GM21381 (cell line): ENCODE measurements around the gene NT5DC3.

Experiments
- ATAC-seq: cut with Tn5 transposase; IDR thresholded peaks from one replicate; pipeline ENCODE4 v1.9.1; 2021; ENCODE audit warnings: mild to moderate bottlenecking, moderate library complexity; ENCODE audit not compliant: unreplicated experiment

NT5DC3 gene

DNA sequence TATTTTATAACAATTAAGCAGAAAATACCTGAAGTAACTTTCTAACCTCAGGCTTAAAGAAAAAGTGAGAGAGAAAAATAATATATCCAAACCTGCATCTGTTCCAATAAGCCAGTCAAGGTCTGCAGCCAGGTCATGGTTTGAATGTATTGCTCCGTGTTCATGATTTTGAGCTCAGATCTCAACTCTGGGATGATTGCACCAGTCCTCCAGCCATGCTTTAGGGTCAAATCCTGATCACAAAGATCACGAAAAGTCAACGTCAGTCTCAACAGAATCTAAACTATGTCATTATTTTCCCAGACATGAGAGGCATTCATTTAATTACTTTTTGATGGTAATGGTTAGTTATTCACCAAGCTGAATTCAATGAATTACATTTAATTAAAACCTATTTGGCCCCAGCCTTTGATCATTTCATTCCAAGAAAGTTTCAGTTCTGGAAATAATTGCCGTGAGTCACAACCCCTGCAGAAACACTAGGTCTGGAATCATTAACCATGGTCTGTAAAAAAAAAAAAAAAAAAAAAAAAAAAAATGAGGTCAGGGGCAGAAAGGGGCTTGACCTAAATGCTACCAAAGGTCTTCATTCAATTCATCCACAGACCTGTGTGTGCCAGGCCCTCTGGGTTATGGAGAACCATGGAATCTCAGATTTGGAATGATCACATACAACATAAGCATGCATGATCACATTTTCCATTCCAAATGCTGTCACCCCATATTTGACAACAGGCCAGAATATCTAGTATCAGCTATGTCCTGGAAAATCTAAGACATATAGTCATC is 55.6 kb downstream of the NT5DC3 start:
- ATAC-seq = no peak

DNA sequence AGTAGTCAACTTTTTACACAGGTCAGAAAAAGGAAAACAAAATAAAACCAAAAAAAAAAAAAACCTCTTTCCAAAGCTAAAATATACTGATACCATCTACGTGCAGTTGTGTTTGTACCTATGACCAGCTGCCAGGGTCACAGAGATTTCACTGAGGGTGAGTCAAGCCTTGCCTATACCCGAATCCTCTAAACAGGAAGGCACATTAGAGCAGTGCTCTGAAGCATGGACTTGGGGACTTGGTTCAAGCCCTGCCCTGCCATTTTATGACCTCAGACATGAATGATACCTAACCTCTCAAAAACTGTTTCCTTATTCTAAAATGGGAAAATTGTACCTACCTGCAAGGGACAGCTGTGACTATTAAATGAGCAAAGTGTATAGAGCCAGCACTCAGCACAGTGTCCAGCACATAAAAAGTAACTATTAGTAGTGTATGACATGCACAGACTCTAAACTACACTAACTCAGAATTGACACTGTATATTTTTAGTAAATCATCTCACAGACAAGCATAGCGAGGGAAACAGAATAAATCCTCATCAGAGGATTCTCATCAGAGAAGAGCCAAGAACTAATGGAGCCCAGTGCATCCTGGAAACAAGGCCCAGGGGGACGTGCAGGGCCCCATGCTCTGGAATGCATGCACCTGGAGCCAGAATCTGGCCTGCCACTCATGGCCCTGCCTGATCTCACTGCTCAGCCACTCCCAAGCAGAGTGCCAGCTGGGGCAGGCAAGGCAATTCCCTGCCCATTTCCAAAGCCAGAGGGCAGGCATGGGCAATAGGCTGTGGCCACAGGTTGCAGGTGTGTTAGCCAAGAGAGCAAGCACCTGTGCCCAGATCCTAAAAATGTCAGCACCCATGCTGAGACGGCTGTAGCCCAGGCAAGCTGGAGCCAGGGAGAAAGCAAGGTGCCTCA is 57.0 kb downstream of the NT5DC3 start:
- no peak for ATAC-seq

DNA sequence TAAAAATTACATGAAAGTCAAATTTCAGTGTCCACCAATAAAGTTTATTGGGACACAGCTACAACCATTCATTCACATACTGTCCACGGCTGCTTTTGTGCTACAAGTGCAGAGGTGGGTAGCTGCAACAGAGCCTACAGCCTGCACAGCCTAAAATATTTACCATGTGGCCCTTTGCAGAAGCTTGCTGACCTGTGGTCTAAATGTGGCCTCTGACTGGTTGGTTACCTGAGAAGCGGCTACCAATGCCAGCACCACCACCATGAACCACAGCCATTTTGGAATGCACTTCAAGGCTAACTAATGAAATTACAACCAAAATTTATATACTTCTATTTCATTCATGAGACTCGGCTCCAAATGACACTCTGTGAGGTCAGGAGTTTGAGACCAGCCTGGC is 58.6 kb downstream of the NT5DC3 start:
- ATAC-seq = no peak

DNA sequence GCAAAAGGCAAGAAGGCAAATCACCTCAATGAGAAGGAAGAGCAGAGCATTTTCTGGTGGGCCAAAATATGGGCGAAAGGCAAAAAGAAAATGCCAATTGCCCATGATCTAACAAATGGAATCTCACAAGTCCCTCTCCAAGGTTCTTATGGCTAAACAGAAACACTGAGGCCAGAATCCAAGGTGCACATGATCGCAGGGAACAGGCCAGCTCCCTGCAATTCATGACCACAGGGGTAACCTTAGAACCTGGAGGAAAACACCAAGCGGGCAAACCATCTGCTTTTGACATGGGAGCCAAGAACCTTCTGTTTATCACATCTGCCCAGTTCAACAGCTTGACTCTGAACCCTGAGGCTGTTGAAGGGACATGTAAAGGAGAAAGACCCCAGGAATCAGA is 60.0 kb downstream of the NT5DC3 start:
- ATAC-seq = no peak

DNA sequence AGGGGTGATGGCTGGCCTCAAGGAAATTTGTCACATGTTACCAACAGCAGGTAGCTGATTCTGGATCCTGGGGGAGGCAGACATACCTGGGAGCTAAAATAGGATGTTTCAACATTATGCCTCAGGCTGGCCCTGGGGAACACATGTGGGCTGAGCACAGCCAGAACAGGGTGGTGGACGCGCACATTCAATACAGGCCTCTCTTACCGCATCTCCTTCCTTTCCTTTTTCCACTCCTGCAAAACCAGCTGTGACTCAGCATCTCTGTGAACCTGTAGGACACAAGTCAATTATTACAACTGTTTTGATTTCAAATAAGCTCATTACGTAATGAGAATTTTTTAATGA is 61.0 kb downstream of the NT5DC3 start:
- ATAC-seq = no peak

DNA sequence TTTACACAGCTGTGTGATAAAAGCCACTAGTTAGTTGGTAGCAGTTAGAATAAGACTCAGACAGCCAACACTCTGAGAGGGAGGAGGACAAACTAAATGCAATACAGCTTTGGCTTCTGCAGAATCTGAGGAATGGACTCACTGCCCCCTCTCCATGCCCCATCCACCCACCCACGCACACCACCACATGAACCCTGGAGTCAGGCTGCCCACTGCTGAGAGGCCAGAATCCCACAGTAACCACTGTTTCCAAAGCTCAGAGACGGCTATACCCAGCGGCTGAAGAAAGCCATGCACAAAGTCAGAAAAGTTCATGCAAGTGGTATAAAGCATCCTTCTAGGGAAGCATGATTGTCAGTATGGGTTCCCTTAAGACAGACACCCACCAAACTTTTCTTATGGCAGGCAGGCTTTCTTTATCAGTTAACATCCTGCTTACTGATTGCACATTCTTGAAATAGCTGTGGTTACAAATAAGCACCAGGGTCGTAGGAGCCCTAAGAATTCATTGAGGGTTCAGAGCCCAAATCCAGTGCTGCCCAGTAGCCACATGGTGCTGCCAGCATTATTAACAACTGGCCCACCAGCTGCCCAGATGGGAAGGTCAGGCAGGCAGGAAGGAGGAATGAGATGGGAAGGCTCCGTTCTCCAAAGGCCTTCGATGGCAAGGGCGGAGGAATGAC is 61.5 kb downstream of the NT5DC3 start:
- ATAC-seq = no peak

DNA sequence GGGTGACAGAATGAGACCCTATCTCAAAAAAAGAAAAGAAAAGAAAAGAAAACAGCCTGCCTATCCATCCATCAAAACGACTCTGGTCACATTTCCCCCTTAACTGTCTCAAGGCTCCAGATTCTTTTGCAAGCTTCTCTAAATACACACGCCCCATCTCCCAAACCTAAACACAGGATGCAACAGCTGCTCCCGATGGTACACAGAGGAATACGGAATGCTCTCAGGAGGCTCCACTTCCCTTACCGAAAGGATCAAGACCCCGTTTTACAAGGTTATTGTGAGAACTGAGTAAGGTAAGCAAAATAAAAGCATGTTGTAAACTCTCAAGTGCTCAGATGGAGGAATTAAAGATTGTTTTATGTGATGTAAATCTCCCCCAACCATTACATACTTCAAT is 62.3 kb downstream of the NT5DC3 start:
- ATAC-seq = no peak

DNA sequence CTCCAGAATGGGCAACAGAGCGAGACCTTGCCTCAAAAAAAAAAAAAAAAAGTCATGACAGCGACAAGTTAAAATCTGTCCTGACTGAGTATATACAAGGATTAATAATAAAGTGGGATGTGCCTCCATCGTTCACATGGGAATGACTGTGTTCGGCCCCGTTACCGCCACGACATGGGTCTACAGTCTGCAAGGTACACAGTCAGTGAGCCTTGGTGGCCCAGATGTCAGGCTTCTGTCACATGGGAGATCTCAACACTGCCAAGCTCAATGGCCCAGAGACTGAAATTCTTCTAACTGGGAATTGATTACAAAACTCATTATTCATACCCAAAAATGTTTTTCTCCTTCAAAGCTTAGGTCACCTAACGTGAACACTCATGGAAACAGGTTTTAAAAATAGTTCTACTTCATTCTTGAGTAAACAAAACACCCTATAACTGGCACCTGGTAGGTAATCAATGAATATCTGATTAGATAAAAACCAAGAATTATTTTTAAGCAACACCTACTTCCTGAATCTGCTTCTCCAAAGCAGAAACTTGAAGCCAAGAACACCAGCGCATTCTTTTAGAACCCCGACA is 66.0 kb downstream of the NT5DC3 start:
- ATAC-seq = no peak

DNA sequence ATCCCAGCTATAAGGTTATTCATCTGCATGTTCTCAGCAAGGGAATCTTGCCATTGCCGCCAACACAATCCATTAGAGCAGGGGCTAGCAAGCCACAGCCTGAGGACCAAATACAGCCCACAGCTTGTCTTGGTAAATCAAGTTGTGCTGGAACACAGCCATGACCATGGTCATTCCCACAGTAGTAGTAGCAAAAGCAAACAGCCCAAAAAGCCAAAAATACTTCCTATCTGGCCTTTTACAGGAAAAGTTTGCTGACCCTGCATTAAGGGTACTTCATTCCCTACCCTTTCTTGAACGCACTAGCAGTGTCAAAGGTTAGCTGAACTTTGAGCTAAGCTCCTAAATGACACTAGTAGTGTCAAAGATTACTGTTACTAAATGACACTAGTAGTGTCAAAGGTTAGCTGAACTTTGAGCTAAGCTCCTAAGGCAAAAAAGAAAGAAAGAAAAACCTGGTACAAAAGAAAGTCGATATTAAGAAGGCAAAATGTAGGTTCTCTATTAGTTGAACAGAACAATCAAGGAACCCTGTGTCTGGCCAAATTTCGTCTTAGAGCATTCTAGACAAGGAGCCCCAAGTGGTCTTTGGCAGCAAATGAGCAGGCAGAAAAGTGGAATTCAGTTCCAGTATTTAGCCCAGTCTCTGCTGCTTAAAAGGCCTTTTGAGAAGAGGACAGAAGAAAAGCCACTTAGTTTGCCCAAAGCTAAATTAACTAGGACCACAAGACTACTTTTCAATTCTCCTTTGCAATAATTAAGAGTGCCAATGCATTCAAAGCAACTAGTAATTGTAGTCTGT is 67.7 kb downstream of the NT5DC3 start:
- no peak for ATAC-seq

DNA sequence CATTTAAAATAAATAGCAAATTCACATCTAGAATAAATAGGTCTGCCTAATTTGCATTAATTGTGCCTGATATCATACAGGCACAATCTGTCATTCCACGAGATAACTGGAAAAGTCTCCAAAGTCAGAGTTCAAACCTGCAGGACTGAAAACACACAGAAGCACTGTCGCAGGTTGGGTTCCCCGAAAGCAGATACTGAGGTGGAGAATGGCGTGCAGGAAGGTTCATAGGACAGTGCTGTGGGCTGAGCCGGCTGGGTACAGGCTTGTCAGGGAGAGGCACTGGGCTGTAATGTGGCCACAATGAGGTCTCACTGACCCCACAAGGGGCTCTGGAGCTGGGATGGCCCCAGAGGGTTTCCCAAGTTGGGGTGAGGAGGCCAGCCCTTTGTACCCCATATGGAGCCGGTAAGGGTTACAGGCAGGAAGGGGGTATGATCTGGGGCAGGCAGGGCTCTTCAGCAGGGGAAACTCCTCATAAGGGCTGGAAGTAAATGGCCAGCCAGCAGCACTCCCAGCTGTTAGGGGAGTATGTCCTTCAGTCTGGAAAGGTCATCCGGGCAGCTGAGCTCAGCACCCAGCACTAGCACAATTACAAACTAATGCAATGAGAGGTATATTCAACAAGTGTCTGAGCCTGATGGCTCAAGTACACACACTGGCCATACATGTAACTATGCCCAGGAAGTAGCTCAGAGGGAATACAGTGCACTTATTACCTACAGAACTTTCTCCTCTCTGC is 68.5 kb downstream of the NT5DC3 start:
- ATAC-seq = no peak

DNA sequence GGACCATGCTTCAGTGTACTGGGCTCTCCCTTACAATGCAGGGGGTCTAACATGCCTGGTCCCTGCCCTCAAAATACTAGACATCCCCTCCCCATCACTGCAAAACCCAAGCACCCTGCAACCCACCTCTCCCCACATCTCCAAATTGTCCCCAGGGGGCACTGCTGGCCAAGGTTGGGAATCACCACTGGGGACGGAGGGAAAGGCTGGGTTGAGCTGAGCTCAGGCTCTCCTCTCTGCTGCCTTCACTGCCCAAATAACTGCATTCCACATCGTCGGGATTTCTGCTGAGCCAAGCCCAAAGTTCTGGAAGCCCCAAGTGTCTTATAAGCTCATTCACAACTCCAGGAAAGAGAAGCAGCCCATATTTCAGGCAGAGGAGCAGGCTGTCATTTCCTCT is 69.6 kb downstream of the NT5DC3 start:
- no peak for ATAC-seq

DNA sequence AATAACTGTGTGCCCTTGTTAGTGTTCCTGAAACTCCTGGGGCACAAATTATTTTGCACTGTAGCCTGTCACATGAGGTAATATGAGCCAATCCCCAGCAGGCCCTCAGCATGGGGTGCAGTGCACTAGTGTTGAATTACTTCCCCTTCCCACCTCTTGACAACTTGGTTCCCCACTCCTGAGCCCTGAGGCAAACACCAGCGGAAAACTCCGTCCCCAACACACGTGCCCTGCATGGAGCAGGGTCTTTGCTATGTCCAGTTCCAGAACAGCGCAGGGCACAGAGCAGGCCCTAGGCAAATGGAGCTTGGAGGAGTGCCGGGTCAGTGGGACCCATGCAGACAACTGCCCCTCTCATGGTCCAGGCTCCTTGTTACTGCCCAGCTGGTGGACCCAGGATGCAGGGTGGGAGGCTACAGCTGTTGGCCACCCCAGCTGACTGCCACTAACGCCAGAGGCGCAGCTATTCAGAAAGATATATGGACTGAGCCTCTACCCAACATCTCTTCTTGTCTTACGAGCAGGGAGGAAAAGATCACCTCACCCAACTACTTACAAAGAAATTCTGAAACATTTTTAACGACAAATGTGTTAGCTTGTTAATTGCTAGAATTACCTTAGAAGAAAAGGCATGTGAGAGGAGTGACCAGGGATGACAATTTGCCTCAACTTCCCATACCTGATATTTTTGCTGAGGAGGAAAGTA is 71.6 kb downstream of the NT5DC3 start:
- ATAC-seq = no peak

DNA sequence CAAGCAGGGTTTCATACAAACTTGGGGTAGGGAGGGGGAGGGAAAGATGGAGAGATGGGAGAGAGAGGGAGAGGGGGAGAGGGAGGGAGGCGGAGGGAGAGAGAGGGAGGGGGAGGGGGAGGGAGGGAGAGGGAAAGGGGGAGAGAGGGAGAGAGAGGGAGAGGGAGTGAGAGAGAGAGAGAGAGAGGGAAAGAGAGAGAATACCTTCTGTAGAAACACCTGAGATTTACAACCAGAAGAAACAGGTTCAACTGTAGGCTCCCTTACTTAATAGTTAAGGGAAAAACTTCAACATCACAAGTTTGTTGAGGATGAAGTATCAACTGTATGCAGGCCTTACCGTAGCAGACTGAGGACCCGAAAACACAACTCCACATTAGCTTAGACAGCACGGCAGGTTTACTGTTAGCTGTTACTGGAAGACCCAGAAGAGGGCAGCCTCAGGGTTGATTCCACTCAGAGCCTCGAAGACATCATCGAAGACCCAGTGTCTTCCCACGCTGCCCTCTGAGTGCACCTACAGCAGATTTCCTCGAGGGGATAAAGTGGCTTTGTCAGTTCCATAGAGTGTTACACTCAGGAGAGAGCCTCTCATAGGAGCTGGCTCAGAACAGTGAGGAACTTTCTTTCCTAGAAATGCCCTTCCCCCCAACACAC is 72.4 kb downstream of the NT5DC3 start:
- no peak for ATAC-seq

DNA sequence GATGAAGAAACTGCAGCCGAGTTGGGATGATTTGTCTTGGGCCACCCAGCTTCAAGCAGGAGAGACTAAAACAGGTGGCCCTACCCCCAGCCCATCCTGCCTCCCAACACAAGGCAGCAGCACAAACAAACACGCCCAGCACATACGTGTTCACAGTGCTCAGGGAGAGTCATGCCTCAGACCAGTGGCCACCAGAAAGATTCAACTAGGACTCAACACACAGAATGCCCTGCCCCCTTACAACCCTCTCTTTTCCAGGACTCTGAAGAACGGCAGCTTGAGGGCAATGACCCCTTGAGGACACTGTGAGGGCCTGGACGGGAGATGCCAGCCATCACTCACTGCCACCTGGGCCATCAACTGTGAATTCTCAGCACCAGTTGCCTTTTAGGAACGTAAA is 75.0 kb downstream of the NT5DC3 start:
- ATAC-seq = no peak

DNA sequence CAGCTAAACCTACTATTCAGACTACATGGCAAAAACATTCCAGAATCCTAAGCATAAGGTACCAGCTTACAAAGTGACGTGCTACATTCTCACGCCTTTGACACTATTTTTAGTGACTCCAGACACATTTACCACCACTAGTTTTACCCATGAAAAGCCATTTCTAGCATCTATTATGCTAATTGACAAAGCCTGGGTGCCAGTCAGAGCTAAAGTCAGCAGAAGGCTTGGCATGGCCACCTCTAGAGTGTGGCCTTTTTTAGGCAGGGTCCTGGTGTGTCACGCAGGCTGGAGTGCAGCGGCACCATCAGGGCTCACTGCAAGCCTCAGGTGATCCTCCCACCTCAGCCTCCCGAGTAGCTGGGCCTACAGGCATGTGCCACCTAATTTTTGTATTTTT is 75.7 kb downstream of the NT5DC3 start:
- no peak for ATAC-seq

DNA sequence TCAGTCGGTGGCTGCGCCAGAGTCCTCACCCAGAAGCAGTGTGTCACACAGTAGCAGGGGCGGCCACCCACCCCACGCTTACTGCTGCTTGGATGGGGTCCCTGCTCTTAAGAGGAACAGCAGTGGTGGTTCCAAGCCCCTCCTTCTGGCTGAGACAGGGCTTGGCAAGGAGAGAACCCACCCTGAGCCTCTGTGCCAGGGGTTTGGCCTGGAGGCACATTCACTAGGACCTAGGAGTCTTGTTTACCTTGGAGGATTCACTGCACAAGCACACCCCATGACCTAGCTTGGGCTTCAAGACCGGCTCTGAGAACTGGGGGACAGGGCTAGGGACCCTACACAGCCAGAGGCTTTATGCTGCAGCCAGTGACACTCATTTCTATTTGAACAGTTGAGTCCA is 78.6 kb downstream of the NT5DC3 start:
- ATAC-seq = no peak

DNA sequence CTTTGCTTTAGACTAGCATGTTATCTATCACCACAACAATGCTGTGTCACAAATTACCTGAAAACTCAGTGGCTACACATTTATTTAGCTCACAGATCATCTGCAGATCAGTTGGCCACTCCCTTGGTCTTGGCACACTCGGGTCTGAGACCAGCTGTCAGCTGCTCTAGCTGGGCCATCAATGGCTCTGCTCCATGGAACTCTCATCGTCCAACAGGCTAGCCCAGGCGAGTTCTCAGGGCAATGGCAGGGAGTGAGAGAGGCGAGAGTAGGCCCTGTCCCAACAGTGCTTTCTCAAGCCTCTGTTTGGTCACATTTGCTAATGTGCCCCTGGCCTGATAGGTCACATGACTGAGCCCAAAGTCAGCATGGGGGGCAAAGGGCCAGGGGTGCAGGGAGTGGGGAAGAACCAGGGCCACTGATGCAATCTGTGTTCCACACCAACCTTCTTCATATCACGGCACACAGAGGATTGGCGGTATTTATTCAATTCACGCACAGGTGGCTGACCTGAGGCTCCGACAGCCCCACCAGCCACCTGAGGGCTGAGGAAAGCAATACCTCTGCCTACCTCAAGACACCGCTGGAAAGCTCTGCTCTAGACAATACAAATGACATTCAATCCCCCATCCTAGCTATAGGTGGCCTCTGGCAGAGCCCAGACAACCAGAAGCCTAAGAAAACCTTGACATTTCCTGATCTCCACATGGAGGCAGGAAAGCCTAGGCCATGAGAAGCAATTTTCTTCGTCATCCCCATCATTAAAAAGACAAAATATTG is 82.5 kb downstream of the NT5DC3 start:
- no peak for ATAC-seq

DNA sequence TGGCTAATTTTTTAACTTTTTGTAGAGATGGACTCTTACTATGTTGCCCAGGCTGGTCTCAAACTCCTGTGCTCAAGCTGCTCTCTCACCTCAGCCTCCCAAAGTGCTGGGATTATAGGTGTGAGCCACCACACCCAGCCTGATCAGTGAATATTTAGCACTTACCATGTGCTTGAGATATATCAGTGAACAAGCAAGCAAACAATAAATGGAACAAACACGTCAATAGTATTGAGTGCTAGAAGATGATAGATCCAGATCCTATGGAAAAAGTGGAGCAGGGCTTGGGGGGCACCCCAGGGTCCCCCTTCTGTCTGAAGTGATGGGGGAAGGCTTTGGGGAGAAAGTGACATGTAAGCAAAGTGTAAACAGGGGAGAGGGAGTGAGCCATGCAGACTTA is 83.8 kb downstream of the NT5DC3 start:
- no peak for ATAC-seq
